GM21825 (cell line): ENCODE results near the gene KCNK7.

Experiments
- ATAC-seq: cut with Tn5 transposase; IDR thresholded peaks from one replicate; pipeline ENCODE4 v1.9.1; 2021; ENCODE audit warnings: mild to moderate bottlenecking, moderate library complexity; ENCODE audit not compliant: unreplicated experiment

The KCNK7 gene

GRCh38 chr11:65558930-65559509, 36.6 kb downstream of the KCNK7 start:
- ATAC-seq: no peak

- ATAC-seq: no peak
Measured at GRCh38 chr11:65558002-65558929, 37.3 kb downstream of the KCNK7 start, which contains the start of gene LTBP3. Gene LTBP3, minus strand, starts transcription at chr11:65558359. Its CDS starts 400 bp downstream, at chr11:65557959.

DNA sequence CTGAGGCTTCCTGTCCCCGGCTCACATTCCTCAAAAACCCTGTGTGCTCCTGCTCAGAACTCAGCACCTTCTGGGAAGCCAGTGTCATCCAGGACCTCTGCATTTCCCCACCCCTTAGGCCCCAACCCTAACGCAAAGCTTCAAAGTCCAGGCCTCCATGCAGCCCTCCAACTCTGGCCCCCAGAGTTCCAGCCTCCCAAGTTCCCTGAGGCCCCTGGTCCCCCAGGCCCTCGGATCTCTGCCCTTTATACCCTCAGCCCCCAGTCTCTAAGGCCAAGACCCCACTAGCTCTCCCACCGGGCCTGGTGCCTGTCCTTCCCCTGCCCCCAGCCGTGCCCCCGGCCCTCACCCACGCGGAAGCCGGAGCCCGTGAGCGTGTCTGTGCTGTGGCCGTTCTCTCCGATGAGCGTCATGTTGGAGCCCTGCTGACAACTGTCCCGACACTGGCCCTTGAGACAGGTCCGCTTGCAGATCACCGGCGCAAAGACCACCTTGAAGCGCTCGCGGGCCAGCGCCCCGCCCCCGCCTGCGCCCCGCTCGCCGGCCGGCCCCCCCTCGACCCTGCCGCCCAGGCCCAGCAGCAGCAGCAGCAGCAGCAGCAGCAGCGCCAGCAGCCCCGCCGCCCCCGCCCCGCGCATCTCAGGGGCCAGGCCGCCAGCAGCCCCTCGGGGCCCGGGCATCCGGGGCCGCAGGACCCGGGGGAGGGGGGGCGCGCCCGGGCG, 38.2 kb downstream of the KCNK7 start:
- no peak for ATAC-seq

GRCh38 chr11:65556470-65557279, 38.9 kb downstream of the KCNK7 start:
- no peak for ATAC-seq

DNA sequence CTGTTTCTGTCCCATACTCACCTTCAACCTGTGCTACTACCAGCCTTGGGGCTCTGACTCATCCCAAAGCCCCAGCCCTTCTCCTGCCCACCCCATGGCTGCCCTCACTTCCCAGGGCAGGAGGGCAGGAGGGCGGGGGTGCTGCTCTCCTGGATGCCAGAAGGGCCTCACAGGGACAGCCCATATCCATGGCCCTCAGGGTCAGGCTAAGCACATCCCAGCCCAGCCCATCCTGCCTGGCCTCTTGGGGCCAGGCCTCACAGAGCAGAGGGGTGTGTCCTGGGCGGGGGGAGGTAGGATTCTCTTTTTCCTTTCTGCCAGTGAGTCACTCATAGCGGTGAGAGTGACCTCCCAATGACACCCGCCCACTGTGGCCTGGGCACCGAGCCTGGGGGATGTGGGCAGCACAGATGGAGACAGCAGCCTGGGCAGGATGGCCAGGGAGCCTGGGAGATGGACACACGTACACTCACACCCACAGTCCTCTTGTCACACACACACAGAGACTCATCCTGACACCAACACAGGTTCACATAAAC, 39.8 kb downstream of the KCNK7 start:
- ATAC-seq: no peak

DNA sequence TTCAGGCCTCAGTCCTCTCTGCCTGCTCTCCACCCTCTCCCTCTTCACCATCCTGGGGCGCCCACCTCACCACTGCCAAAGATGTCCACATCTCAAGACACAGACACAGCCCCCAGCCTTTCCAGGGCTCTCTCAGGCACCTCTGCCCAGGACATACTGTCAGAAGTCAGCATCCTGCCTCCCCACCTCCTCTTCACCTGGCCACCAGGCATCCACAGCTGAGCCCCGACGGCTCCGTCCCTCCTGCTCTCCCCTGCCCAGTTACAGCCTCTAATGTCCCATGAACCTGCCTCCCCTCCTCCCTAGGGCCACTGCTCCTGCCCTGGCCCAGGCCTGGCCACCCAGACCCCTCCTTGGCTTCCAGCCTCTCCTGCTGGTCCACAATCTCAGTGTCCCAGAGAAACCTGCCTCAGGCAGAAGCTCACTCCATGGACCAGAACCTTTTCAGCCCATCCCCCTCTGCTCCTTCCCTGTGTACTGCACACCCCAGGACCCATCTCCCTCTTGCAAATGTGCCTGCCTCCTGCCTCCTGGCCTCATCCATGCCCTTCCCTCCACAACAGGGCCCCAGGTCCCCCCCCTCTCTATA, 40.7 kb downstream of the KCNK7 start:
- ATAC-seq: no peak

GRCh38 chr11:65554057-65554818, 41.4 kb downstream of the KCNK7 start:
- ATAC-seq: no peak

GRCh38 chr11:65553301-65554001, 42.1 kb downstream of the KCNK7 start:
- ATAC-seq: no peak

DNA sequence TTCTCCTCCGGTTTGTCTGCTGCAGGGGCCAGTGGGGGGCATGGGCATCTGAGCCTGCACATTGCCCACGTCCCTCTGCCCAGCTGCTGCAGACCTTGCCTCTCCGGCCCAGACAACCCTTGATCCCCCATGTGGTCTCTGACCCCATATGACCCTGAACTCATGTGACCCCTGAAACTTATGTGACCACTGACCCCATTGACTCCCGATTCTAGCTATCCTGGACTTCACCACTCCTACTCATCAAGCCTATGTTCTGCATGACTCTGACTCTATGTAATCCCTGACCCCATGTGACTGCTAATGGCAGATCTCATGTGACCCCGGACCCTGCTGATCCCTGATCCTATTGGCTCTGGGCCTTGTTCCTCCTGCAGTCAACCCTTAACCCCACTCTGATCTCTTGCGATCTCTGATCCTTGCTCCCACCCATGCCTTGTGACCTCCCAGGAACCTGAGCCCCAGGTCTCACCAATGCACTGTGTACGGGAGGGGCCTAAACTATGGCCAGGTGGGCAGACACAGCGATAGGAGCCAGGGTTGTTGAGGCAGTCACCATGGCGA, 43.1 kb downstream of the KCNK7 start:
- ATAC-seq: no peak

GRCh38 chr11:65551572-65552387, 43.8 kb downstream of the KCNK7 start:
- ATAC-seq: no peak

DNA sequence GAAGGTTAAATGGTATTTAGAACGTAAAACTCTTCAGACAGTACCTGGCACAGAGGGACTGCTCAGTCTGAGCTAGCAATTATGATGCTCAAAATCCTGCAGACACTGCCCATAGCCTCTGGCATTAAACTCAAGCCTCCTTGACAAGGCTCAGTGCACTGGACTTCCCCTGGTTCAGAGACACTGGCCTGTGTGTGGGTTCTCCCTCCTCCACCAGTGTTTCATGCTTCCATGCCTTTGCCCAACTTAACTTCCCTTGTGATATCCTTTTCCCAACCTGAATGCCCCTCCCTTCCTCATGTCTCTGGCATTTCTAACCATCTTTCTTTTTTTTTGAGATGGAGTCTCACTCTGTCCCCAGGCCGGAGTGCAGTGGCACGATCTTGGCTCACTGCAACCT, 46.5 kb downstream of the KCNK7 start:
- ATAC-seq: no peak

- ATAC-seq: no peak
Measured at GRCh38 chr11:65548395-65548794, 47.2 kb downstream of the KCNK7 start.

DNA sequence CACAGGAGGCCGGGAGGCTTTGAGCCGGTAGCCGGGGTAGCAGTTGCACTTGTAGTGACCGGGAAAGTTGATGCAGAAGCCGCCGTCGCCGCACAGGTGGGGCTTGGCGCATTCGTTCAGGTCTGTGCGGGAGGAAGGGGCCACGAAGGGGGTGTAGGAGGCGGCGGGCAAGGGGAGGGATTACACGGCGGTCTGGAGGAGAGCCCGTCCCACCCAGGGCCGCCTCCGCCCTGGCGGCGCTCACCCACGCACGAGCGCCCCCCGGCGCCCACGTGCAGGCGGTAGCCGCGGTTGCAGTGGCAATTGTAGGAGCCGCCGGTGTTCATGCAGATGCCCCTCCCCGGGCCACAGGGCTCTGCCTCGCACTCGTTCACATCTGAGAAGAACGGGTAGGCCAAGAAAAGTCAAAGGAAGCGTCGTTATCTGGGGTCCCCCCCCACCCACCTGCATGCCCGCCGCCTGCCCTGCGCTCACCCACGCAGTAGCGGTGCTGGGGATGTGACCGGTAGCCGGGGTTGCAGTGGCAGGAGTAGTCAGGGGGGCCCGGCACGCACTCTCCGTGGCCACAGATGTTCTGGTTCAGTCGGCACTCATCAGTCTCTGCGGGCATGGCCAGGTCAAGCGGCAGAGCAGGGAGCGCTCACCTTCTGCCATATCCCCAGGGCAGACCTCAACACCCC, 48.0 kb downstream of the KCNK7 start:
- no peak for ATAC-seq

- ATAC-seq: peak; percentile 64
Measured at GRCh38 chr11:65546217-65546958, 49.2 kb downstream of the KCNK7 start.

GRCh38 chr11:65545853-65546216, 49.8 kb downstream of the KCNK7 start:
- ATAC-seq: no peak
